KBM-7 (cell line): ENCODE data around the gene DSG1.

ENCODE experiments used
- DNase-seq: peaks from one replicate; pipeline ENCODE4 v3.0.0-alpha.2; 2015
- in situ Hi-C: fragments of 300-500 bp; cut with MboI; formaldehyde crosslinking; loops from 2 replicates; pipeline ENCODE4 v1.14.3; 2020; ENCODE audit warnings: low sequenced_read_pairs, low pct_unique_long_range_greater_than_20kb, mixed read lengths

Gene DSG1

GRCh38 chr18:31402026-31402373 is 84.0 kb downstream of the DSG1 start:
- in situ Hi-C loops, result no loop called here
- no peak for DNase-seq

GRCh38 chr18:31403409-31403808 is 85.4 kb downstream of the DSG1 start:
- DNase-seq, result no peak
- in situ Hi-C loops, result no loop called here
